Loucy (cell line): Measurements from ENCODE around the gene ZNF79.

Experiments used
- H2AFZ ChIP-seq: fragments of 200-600 bp; sonication (generic); 2 replicates; pipeline ENCODE4 v1.6.0; 2016; ENCODE audit warnings: antibody characterized with exemption, mild to moderate bottlenecking, low read length, moderate library complexity
- H3F3A ChIP-seq: fragments of 200-600 bp; 2 replicates; pipeline ENCODE4 v1.6.0; 2016; ENCODE audit warnings: antibody characterized with exemption, low read depth, mild to moderate bottlenecking
- H3K27me3 ChIP-seq: fragments of 200-600 bp; sonication (generic); 2 replicates; pipeline ENCODE4 v1.6.1; 2014; ENCODE audit warnings: low read length, mild to moderate bottlenecking; ENCODE audit not compliant: insufficient read depth, poor library complexity, severe bottlenecking
- H3K36me3 ChIP-seq: fragments of 200-600 bp; sonication (generic); 2 replicates; pipeline ENCODE4 v1.6.1; 2016; ENCODE audit warnings: low read length; ENCODE audit not compliant: insufficient read depth
- H3K4me1 ChIP-seq: fragments of 200-600 bp; sonication (generic); 2 replicates; pipeline ENCODE4 v1.5.1; 2014; ENCODE audit warnings: low read length, mild to moderate bottlenecking; ENCODE audit not compliant: insufficient read depth, poor library complexity, severe bottlenecking
- H3K4me2 ChIP-seq: fragments of 200-600 bp; sonication (generic); 2 replicates; pipeline ENCODE4 v1.6.0; 2014; ENCODE audit warnings: antibody characterized with exemption, low read length, low read depth, mild to moderate bottlenecking; ENCODE audit not compliant: poor library complexity, severe bottlenecking
- H3K4me3 ChIP-seq: fragments of 200-600 bp; sonication (generic); 2 replicates; pipeline ENCODE4 v1.5.1; 2014; ENCODE audit warnings: low read length, mild to moderate bottlenecking, mixed read lengths; ENCODE audit not compliant: poor library complexity, severe bottlenecking
- H3K79me2 ChIP-seq: fragments of 200-600 bp; sonication (generic); 2 replicates; pipeline ENCODE4 v1.6.1; 2014; ENCODE audit warnings: low read length; ENCODE audit not compliant: insufficient read depth
- H3K9ac ChIP-seq: fragments of 200-600 bp; sonication (generic); 2 replicates; pipeline ENCODE4 v1.6.0; 2014; ENCODE audit warnings: mild to moderate bottlenecking, low read depth, low read length, moderate library complexity; ENCODE audit not compliant: poor library complexity, severe bottlenecking
- H3K9me2 ChIP-seq: fragments of 200-600 bp; sonication (generic); replicated peaks from 2 replicates; pipeline ENCODE4 v1.6.1; 2016; ENCODE audit warnings: low read depth, low read length, mixed read lengths
- H3K9me3 ChIP-seq: fragments of 200-600 bp; sonication (generic); 2 replicates; pipeline ENCODE4 v1.6.1; 2014; ENCODE audit warnings: mild to moderate bottlenecking, antibody characterized with exemption, low read length, low read depth; ENCODE audit not compliant: insufficient read depth
- H4K20me1 ChIP-seq: fragments of 200-600 bp; sonication (generic); 2 replicates; pipeline ENCODE4 v1.6.0; 2014; ENCODE audit warnings: antibody characterized with exemption, low read length, mild to moderate bottlenecking; ENCODE audit not compliant: insufficient read depth, poor library complexity, severe bottlenecking
- CTCF ChIP-seq: fragments of 200-600 bp; sonication (generic); conservative IDR thresholded peaks from 2 replicates; pipeline ENCODE4 v1.5.1; 2014; ENCODE audit warnings: mild to moderate bottlenecking, antibody characterized with exemption, low read length
- EZH2phosphoT487 ChIP-seq: fragments of 200-600 bp; IDR thresholded peaks from 2 replicates; pipeline ENCODE4 v1.6.1; 2018; ENCODE audit warnings: antibody characterized with exemption, mild to moderate bottlenecking, moderate library complexity, borderline replicate concordance

ZNF79 gene

GRCh38 chr9:127491516-127491915 lies 67.3 kb downstream of the ZNF79 start:
- Histone ChIP-seq H4K20me1 (no peaks in the 10 kb centered on the region), H3F3A (no peaks in the 10 kb centered on the region), H3K79me2 (no peaks in the 10 kb centered on the region), H3K4me2 (no peak overlapping the region), H3K9me3 (no peaks in the 10 kb centered on the region), H2AFZ (no peak overlapping the region), H3K4me1 (peaks cover 13% of the 10 kb centered on the region), H3K9me2 (no peaks in the 10 kb centered on the region), H3K27me3 (no peaks in the 10 kb centered on the region), H3K9ac (no peak overlapping the region), H3K36me3 (peaks cover 1% of the 10 kb centered on the region; the same call in 1 of the 2 replicates), H3K4me3 (no peak overlapping the region)
- no peak for TF ChIP-seq EZH2phosphoT487
- TF ChIP-seq CTCF, result no peak

GRCh38 chr9:127492616-127493015 lies 68.4 kb downstream of the ZNF79 start:
- no peaks in the 10 kb centered on the region for H3K9me2 ChIP-seq
- H3K4me1 ChIP-seq, result peaks cover 13% of the 10 kb centered on the region
- H4K20me1 ChIP-seq, result no peaks in the 10 kb centered on the region
- H3K36me3 ChIP-seq, result peaks cover 12% of the 10 kb centered on the region; the same call in 1 of the 2 replicates
- no peak for TF ChIP-seq CTCF
- H2AFZ ChIP-seq, result no peak overlapping the region
- H3K9me3 ChIP-seq, result no peaks in the 10 kb centered on the region
- H3K4me2 ChIP-seq, result no peak overlapping the region
- H3K4me3 ChIP-seq, result no peak overlapping the region
- no peaks in the 10 kb centered on the region for H3F3A ChIP-seq
- H3K9ac ChIP-seq, result no peak overlapping the region
- H3K27me3 ChIP-seq, result no peaks in the 10 kb centered on the region
- no peaks in the 10 kb centered on the region for H3K79me2 ChIP-seq

- no peaks in the 10 kb centered on the region for H4K20me1 ChIP-seq
- peaks cover 13% of the 10 kb centered on the region for H3K4me1 ChIP-seq
- peaks cover 13% of the 10 kb centered on the region; the same call in 1 of the 2 replicates for H3K36me3 ChIP-seq
- no peak for TF ChIP-seq CTCF
- no peak for TF ChIP-seq EZH2phosphoT487
- no peak overlapping the region for H3K4me2 ChIP-seq
- H3K9ac ChIP-seq, result no peak overlapping the region
- H3F3A ChIP-seq, result no peaks in the 10 kb centered on the region
- H3K9me3 ChIP-seq, result no peaks in the 10 kb centered on the region
- H3K27me3 ChIP-seq, result no peaks in the 10 kb centered on the region
- H2AFZ ChIP-seq, result no peak overlapping the region
- no peaks in the 10 kb centered on the region for H3K79me2 ChIP-seq
- no peaks in the 10 kb centered on the region for H3K9me2 ChIP-seq
- H3K4me3 ChIP-seq, result no peak overlapping the region
Measured at GRCh38 chr9:127493592-127494303, 69.6 kb downstream of the ZNF79 start.
